Breast epithelium (tissue), 3 donors: ENCODE measurements around the gene PKD1L1.

Experiments used
- CTCF ChIP-seq, 3 donors: fragments of 450-650 bp; IDR thresholded peaks; one replicate each; pipeline ENCODE4 v1.5.1; 2016 to 2017; ENCODE audit warnings: antibody characterized with exemption in 3 of 3, mild to moderate bottlenecking in 3 of 3, moderate library complexity in 3 of 3
- POLR2AphosphoS5 ChIP-seq, 3 donors: sonication (generic); formaldehyde crosslinking; IDR thresholded peaks; one replicate each; pipeline ENCODE4 v1.6.1; 2017; ENCODE audit warnings: antibody characterized with exemption in 3 of 3

- TF ChIP-seq CTCF (IDR thresholded peaks at IDR 0.05) (no peak), POLR2AphosphoS5 (IDR thresholded peaks at IDR 0.05) (no peak)
Observed at GRCh38 chr7:47778153-47778661, 170.1 kb downstream of the PKD1L1 start.
